GM12891 (cell line): ENCODE data around the gene SCGB1C1.

Source experiments
- POLR2A ChIP-seq: IDR thresholded peaks from 2 replicates; pipeline ENCODE4 v1.6.1; 2011; ENCODE audit warnings: low read depth, low read length, control low read depth
- POLR2AphosphoS5 ChIP-seq: IDR thresholded peaks from 2 replicates; pipeline ENCODE4 v1.6.1; 2011; ENCODE audit warnings: low read depth, low read length, control low read depth
- SPI1 ChIP-seq: IDR thresholded peaks from 2 replicates; pipeline ENCODE4 v1.6.1; 2011; ENCODE audit warnings: low read depth, low read length, control low read depth

DNA sequence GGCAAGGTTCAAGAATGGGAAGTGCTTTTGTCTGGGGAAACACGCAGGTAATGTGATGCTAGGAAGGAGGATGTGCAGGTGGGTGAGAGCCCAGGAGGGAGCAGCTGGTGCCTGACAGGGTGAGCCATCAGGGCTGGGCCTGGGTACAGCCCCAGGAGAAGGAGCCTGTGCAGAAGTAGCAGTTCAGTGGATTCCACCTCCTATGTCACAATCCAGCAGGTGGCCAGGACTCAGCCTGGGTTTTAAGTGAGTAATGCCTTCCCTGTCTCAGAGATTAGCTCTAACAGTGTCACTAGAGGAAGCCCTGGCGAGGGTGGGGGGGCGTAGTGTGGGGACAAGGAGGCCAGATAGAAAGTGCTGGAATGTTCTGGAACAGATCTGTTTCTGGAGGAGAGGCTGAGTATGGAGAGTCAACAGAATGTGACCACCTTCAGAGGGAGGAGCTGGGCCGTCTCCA, 22.7 kb downstream of the SCGB1C1 start:
- TF ChIP-seq POLR2AphosphoS5 (peak; percentile 28; the same call in 1 of the 2 replicates), SPI1 (no peak), POLR2A (no peak)
